GM12891 (cell line): ENCODE measurements around the gene MARVELD1.
"Not testable (repeated sequence)": the region's sequence is repeated elsewhere in the genome, so short reads cannot be mapped to it uniquely, and the experiment has no call there.

Experiments used
- DNase-seq: peaks from one replicate; pipeline ENCODE4 v3.0.0; 2011; ENCODE audit warnings: low spot score; ENCODE audit not compliant: insufficient read length
- FAIRE-seq: peaks from 2 replicates; lab custom pipeline; 2011; peaks lifted over from hg19 to GRCh38; lab: Jason Lieb, UNC
- PAX5 ChIP-seq: IDR thresholded peaks from 2 replicates; pipeline ENCODE4 v1.6.1; 2011; ENCODE audit warnings: low read length, moderate library complexity, mild to moderate bottlenecking; ENCODE audit not compliant: insufficient read depth, severe bottlenecking
- POLR2A ChIP-seq: IDR thresholded peaks from 2 replicates; pipeline ENCODE4 v1.6.1; 2011; ENCODE audit warnings: low read depth, low read length, control low read depth
- POLR2AphosphoS5 ChIP-seq: IDR thresholded peaks from 2 replicates; pipeline ENCODE4 v1.6.1; 2011; ENCODE audit warnings: low read depth, low read length, control low read depth
- POU2F2 ChIP-seq: IDR thresholded peaks from 2 replicates; pipeline ENCODE4 v1.6.1; 2011; ENCODE audit warnings: low read depth, mild to moderate bottlenecking, control low read depth, low read length, moderate library complexity
- SPI1 ChIP-seq: IDR thresholded peaks from 2 replicates; pipeline ENCODE4 v1.6.1; 2011; ENCODE audit warnings: low read depth, low read length, control low read depth
- TAF1 ChIP-seq: IDR thresholded peaks from 2 replicates; pipeline ENCODE4 v1.6.1; 2011; ENCODE audit warnings: low read depth, low read length, control low read depth

MARVELD1 gene

GRCh38 chr10:97689559-97690020 lies 23.9 kb upstream of the MARVELD1 start:
- DNase-seq (no peak), FAIRE-seq (no peak)
- TF ChIP-seq TAF1 (no peak), POLR2AphosphoS5 (no peak), PAX5 (no peak), SPI1 (no peak), POLR2A (no peak), POU2F2 (no peak)

GRCh38 chr10:97690133-97690532 lies 23.4 kb upstream of the MARVELD1 start:
- DNase-seq (no peak), FAIRE-seq (no peak)
- TF ChIP-seq PAX5 (no peak), POLR2AphosphoS5 (no peak), TAF1 (no peak), SPI1 (no peak), POU2F2 (no peak), POLR2A (no peak)

- FAIRE-seq, DNase-seq: not testable (repeated sequence)
These were observed 15.4 kb upstream of the MARVELD1 start for GRCh38 chr10:97698072-97698655.

- FAIRE-seq = peak; percentile 82
- DNase-seq = peak; percentile 68
- no peak for TF ChIP-seq SPI1
- no peak for TF ChIP-seq POLR2AphosphoS5
- TF ChIP-seq POLR2A = no peak
- TF ChIP-seq PAX5 = no peak
- TF ChIP-seq TAF1 = no peak
- TF ChIP-seq POU2F2 = no peak
These were observed 12.0 kb upstream of the MARVELD1 start for GRCh38 chr10:97701438-97702069.

GRCh38 chr10:97703398-97704067 lies 10.0 kb upstream of the MARVELD1 start:
- no peak for TF ChIP-seq TAF1
- TF ChIP-seq POLR2AphosphoS5 = no peak
- TF ChIP-seq POLR2A = no peak
- TF ChIP-seq POU2F2 = no peak
- TF ChIP-seq PAX5 = no peak
- no peak for TF ChIP-seq SPI1
- DNase-seq = no peak
- FAIRE-seq = no peak

GRCh38 chr10:97704341-97704740 lies 9.2 kb upstream of the MARVELD1 start:
- DNase-seq (no peak), FAIRE-seq (no peak)
- TF ChIP-seq SPI1 (no peak), PAX5 (no peak), POU2F2 (no peak), TAF1 (no peak), POLR2AphosphoS5 (no peak), POLR2A (no peak)

- no peak for FAIRE-seq
- TF ChIP-seq POU2F2 (no peak), POLR2A (no peak), TAF1 (no peak), PAX5 (no peak), POLR2AphosphoS5 (no peak), SPI1 (no peak)
- DNase-seq = no peak
These were observed 8.4 kb upstream of the MARVELD1 start for GRCh38 chr10:97705006-97705670.

GRCh38 chr10:97707134-97707861 lies 6.2 kb upstream of the MARVELD1 start:
- FAIRE-seq = no peak
- no peak for TF ChIP-seq POLR2AphosphoS5
- no peak for TF ChIP-seq TAF1
- no peak for TF ChIP-seq POLR2A
- no peak for TF ChIP-seq PAX5
- TF ChIP-seq POU2F2 = no peak
- no peak for TF ChIP-seq SPI1
- DNase-seq = no peak
